ENCODE results near the gene FLRT2. TPM values are rescaled to one million over a fixed set of nuclear protein-coding genes. Genes with fewer than 3 reads are reported as not detected.

The FLRT2 gene
- total and polyA plus RNA-seq, 2 donors (not counting 1 experiment from before 2014, with no cell fraction given): not detected

- H3K4me1 ChIP-seq (ENCODE audit: control insufficient read depth in 2 of 2, insufficient read depth in 2 of 2, low read length in 2 of 2): peaks cover 0 to 3% of the 10 kb centered on the region in 2 donors
- TF ChIP-seq, protein P1, sequence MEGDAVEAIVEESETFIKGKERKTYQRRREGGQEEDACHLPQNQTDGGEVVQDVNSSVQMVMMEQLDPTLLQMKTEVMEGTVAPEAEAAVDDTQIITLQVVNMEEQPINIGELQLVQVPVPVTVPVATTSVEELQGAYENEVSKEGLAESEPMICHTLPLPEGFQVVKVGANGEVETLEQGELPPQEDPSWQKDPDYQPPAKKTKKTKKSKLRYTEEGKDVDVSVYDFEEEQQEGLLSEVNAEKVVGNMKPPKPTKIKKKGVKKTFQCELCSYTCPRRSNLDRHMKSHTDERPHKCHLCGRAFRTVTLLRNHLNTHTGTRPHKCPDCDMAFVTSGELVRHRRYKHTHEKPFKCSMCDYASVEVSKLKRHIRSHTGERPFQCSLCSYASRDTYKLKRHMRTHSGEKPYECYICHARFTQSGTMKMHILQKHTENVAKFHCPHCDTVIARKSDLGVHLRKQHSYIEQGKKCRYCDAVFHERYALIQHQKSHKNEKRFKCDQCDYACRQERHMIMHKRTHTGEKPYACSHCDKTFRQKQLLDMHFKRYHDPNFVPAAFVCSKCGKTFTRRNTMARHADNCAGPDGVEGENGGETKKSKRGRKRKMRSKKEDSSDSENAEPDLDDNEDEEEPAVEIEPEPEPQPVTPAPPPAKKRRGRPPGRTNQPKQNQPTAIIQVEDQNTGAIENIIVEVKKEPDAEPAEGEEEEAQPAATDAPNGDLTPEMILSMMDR (IDR thresholded peaks at IDR 0.05): no peak
- no peak for TF ChIP-seq EZH2 (IDR thresholded peaks at IDR 0.05; ENCODE audit: borderline replicate concordance, insufficient read depth, low read depth, low read length, poor library complexity, severe bottlenecking)
- WGBS (ENCODE audit: insufficient coverage): 90% methylated on average over 2 of the region's 6 CpGs
- peaks cover 2% of the 10 kb centered on the region for H3K4me1 Mint-ChIP-seq
- peaks cover 0 to 37% (median 16%) of the 10 kb centered on the region in 4 experiments for H3K27me3 ChIP-seq (replicated peaks in 1 of 4; ENCODE audit: control extremely low read depth in 1 of 4, control insufficient read depth in 3 of 4, insufficient read depth in 4 of 4, low read length in 3 of 4)
- no peak for DNase-seq
- no peak overlapping the region for H3K27ac ChIP-seq (ENCODE audit: low read length in 2 of 2)
- H3K27ac Mint-ChIP-seq: no peak overlapping the region
- ATAC-seq (ENCODE audit: low read depth): no peak
- no peaks in the 10 kb centered on the region for H3K9me3 Mint-ChIP-seq (ENCODE audit: insufficient read depth)
- POLR2A ChIA-PET: no interaction called here
- no peak overlapping the region for H2AFZ ChIP-seq (ENCODE audit: insufficient read depth, low read depth, low read length, poor library complexity, severe bottlenecking)
- intact Hi-C loops (cut with micrococcal nuclease): no loop called here
- H3K4me3 Mint-ChIP-seq: no peak overlapping the region
- H3K9me3 ChIP-seq (ENCODE audit: control extremely low read depth in 1 of 3, control insufficient read depth in 2 of 3, insufficient read depth in 1 of 3, low read length in 2 of 3): peaks cover 0 to 29% (median 0%) of the 10 kb centered on the region in 3 donors
- H4K20me1 ChIP-seq (ENCODE audit: control insufficient read depth, insufficient read depth, low read length, poor library complexity, severe bottlenecking): no peaks in the 10 kb centered on the region
- H3K79me2 ChIP-seq (ENCODE audit: control insufficient read depth, insufficient read depth, low read length): no peaks in the 10 kb centered on the region
- CTCF ChIA-PET: no interaction called here
- peaks cover 50% of the 10 kb centered on the region for H3K27me3 Mint-ChIP-seq
- H3K4me2 ChIP-seq (replicated peaks; ENCODE audit: low read depth, low read length, poor library complexity, severe bottlenecking): no peak overlapping the region
- no peak overlapping the region for H3K9ac ChIP-seq (ENCODE audit: low read length)
- no peaks in the 10 kb centered on the region for H3K36me3 ChIP-seq (replicated peaks in 1 of 2; ENCODE audit: control extremely low read depth in 1 of 2, control insufficient read depth in 1 of 2, extremely low read depth in 1 of 2, insufficient read depth in 2 of 2, low read length in 1 of 2)
- H3K4me3 ChIP-seq (ENCODE audit: control extremely low read depth in 1 of 5, extremely low read depth in 1 of 5, insufficient read depth in 1 of 5, low read depth in 2 of 5, low read length in 4 of 5): no peak overlapping the region
These were observed 5.4 kb downstream of the FLRT2 start for GRCh38 chr14:85535321-85535720.

GRCh38 chr14:85535991-85536832 lies 6.3 kb downstream of the FLRT2 start:
- Mint-ChIP-seq H3K4me1 (peaks cover 2% of the 10 kb centered on the region), H3K27me3 (peaks cover 43% of the 10 kb centered on the region), H3K27ac (no peak overlapping the region), H3K4me3 (no peak overlapping the region), H3K9me3 (ENCODE audit: insufficient read depth) (no peaks in the 10 kb centered on the region)
- Histone ChIP-seq H3K4me2 (replicated peaks; ENCODE audit: low read depth, low read length, poor library complexity, severe bottlenecking) (no peak overlapping the region), H3K9ac (ENCODE audit: low read length) (no peak overlapping the region), H3K27ac (ENCODE audit: low read length in 2 of 2) (no peak overlapping the region), H4K20me1 (ENCODE audit: control insufficient read depth, insufficient read depth, low read length, poor library complexity, severe bottlenecking) (no peaks in the 10 kb centered on the region), H3K4me1 (ENCODE audit: control insufficient read depth in 2 of 2, insufficient read depth in 2 of 2, low read length in 2 of 2) (peaks cover 0 to 3% of the 10 kb centered on the region in 2 donors), H3K9me3 (ENCODE audit: control extremely low read depth in 1 of 3, control insufficient read depth in 2 of 3, insufficient read depth in 1 of 3, low read length in 2 of 3) (peaks cover 0 to 22% (median 0%) of the 10 kb centered on the region in 3 donors), H2AFZ (ENCODE audit: insufficient read depth, low read depth, low read length, poor library complexity, severe bottlenecking) (no peak overlapping the region), H3K79me2 (ENCODE audit: control insufficient read depth, insufficient read depth, low read length) (no peaks in the 10 kb centered on the region), H3K27me3 (replicated peaks in 1 of 4; ENCODE audit: control extremely low read depth in 1 of 4, control insufficient read depth in 3 of 4, insufficient read depth in 4 of 4, low read length in 3 of 4) (peaks cover 0 to 28% (median 13%) of the 10 kb centered on the region in 4 experiments), H3K4me3 (ENCODE audit: control extremely low read depth in 1 of 5, extremely low read depth in 1 of 5, insufficient read depth in 1 of 5, low read depth in 2 of 5, low read length in 4 of 5) (no peak overlapping the region), H3K36me3 (replicated peaks in 1 of 2; ENCODE audit: control extremely low read depth in 1 of 2, control insufficient read depth in 1 of 2, extremely low read depth in 1 of 2, insufficient read depth in 2 of 2, low read length in 1 of 2) (no peaks in the 10 kb centered on the region)
- ChIA-PET POLR2A (no interaction called here), CTCF (no interaction called here)
- no peak for ATAC-seq (ENCODE audit: low read depth)
- DNase-seq: no peak
- TF ChIP-seq, protein P1 (IDR thresholded peaks at IDR 0.05): no peak
- no peak for TF ChIP-seq EZH2 (IDR thresholded peaks at IDR 0.05; ENCODE audit: borderline replicate concordance, insufficient read depth, low read depth, low read length, poor library complexity, severe bottlenecking)
- intact Hi-C loops (cut with micrococcal nuclease): no loop called here
- WGBS (ENCODE audit: insufficient coverage): 79% methylated on average over 5 of the region's 8 CpGs

All from B cell (primary cell).